ENCODE measurements around the gene WWTR1.
A peak's percentile ranks its signal among the peaks of the same experiment; 100 is the strongest.

WWTR1 gene

DNA sequence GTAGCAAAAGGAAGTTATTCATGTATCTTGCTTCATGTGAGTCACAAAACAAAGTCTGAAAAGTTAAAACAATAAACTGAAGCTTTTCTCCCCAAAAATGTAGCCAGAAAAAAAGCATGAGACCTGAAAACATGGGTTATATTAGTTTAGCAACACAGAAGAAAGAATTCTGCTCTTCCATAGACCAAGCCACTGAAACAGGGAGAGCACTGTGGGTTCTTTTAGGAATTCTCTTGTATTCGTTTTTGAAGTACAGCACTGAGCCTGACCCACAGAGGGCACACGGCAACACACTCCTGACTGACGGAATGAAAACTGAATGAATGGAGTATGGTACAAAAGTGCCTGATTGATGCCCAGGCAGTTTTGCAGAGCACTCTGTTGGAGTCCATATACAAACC, 116.7 kb downstream of the WWTR1 start:
- in situ Hi-C loops (cut with HindIII; ENCODE audit: low pct_ligation_motif_present, low sequenced_read_pairs), result no loop called here

DNA sequence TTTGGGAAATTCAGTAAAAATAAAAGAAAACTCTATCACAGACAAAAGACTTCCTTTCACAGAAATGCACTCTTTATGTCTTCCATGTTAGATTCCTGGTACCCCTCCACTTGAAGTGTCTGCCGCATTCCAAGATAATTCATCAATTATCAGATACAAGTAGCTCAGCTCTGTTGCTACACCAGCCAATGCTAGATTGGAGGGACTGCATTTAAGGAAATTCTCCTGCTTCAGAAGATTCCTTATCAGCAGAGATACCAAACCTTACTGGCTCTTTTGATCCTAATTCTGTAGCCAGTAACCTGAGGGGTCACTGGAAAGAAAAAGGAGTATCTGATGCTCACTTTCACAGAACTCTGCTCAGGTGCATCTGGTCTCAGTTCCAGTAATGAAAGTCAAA, 119.5 kb downstream of the WWTR1 start:
- peaks cover 13% of the 10 kb centered on the region for H3K36me3 ChIP-seq (replicated peaks)
- no peak for DNase-seq
- H3K27ac ChIP-seq, result no peak overlapping the region
- H3K27me3 ChIP-seq (replicated peaks), result no peaks in the 10 kb centered on the region
- in situ Hi-C loops (cut with HindIII; ENCODE audit: low pct_ligation_motif_present, low sequenced_read_pairs), result no loop called here
- no peak overlapping the region for H3K4me3 ChIP-seq (ENCODE audit: low read depth, low read length)
- TF ChIP-seq, protein P1, sequence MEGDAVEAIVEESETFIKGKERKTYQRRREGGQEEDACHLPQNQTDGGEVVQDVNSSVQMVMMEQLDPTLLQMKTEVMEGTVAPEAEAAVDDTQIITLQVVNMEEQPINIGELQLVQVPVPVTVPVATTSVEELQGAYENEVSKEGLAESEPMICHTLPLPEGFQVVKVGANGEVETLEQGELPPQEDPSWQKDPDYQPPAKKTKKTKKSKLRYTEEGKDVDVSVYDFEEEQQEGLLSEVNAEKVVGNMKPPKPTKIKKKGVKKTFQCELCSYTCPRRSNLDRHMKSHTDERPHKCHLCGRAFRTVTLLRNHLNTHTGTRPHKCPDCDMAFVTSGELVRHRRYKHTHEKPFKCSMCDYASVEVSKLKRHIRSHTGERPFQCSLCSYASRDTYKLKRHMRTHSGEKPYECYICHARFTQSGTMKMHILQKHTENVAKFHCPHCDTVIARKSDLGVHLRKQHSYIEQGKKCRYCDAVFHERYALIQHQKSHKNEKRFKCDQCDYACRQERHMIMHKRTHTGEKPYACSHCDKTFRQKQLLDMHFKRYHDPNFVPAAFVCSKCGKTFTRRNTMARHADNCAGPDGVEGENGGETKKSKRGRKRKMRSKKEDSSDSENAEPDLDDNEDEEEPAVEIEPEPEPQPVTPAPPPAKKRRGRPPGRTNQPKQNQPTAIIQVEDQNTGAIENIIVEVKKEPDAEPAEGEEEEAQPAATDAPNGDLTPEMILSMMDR (IDR thresholded peaks at IDR 0.05; ENCODE audit: low read depth, low read length, missing control alignments), result no peak

More for the DNA sequence above, 116.7 kb downstream of the WWTR1 start:
- Histone ChIP-seq H3K27me3 (replicated peaks) (no peaks in the 10 kb centered on the region), H3K27ac (peak overlapping the region; percentile 77), H3K4me3 (ENCODE audit: low read depth, low read length) (no peak overlapping the region), H3K36me3 (replicated peaks) (peaks cover 12% of the 10 kb centered on the region)
- TF ChIP-seq, protein P1 (IDR thresholded peaks at IDR 0.05; ENCODE audit: low read depth, low read length, missing control alignments), result peak; percentile 53
- peak; percentile 29 for DNase-seq

DNA sequence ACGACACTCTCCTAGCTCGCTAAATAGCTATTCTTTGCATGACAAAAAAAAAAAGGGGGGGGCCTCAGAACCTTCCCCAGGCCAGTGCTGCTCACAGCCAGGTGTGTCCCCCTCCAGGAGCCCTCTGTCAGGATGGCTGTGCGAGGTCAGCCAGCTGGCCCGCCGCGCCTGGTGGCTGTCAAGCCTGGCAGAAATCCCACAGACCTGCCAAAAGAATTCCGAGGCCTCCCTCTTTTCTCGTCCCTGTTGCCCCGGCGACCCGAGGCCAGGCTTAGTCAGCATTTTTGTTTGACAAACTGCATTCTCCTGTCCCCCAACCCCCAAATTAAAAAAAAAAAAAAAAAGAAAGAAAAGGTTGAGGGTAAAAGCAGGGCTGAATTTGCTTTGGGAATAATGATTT, 121.4 kb downstream of the WWTR1 start:
- Histone ChIP-seq H3K27me3 (replicated peaks) (no peaks in the 10 kb centered on the region), H3K4me3 (ENCODE audit: low read depth, low read length) (no peak overlapping the region), H3K36me3 (replicated peaks) (peaks cover 6% of the 10 kb centered on the region), H3K27ac (no peak overlapping the region)
- TF ChIP-seq, protein P1 (IDR thresholded peaks at IDR 0.05; ENCODE audit: low read depth, low read length, missing control alignments), result no peak
- in situ Hi-C loops (cut with HindIII; ENCODE audit: low pct_ligation_motif_present, low sequenced_read_pairs), result no loop called here
- DNase-seq, result peak; percentile 37

DNA sequence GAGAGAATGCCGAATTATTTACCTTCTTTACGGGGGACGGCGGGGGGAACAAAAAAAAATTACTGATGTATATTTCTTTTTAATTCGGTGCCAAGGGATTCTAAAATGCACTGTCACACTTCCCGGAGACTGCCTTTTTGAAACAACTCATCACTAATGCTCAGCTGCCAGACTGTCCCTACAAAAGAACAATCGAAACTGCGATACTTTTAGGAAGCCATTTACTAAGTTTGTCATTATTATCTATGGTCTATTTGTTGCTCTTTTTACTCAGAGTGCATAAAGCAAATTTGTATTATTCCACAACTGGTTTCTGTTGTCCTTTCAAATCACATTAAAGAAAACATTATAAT, 122.5 kb downstream of the WWTR1 start:
- no peaks in the 10 kb centered on the region for H3K27me3 ChIP-seq (replicated peaks)
- in situ Hi-C loops (cut with HindIII; ENCODE audit: low pct_ligation_motif_present, low sequenced_read_pairs), result no loop called here
- no peak for DNase-seq
- H3K27ac ChIP-seq, result peak overlapping the region; percentile 43
- H3K36me3 ChIP-seq (replicated peaks), result peaks cover 3% of the 10 kb centered on the region
- TF ChIP-seq, protein P1 (IDR thresholded peaks at IDR 0.05; ENCODE audit: low read depth, low read length, missing control alignments), result no peak
- no peak overlapping the region for H3K4me3 ChIP-seq (ENCODE audit: low read depth, low read length)

DNA sequence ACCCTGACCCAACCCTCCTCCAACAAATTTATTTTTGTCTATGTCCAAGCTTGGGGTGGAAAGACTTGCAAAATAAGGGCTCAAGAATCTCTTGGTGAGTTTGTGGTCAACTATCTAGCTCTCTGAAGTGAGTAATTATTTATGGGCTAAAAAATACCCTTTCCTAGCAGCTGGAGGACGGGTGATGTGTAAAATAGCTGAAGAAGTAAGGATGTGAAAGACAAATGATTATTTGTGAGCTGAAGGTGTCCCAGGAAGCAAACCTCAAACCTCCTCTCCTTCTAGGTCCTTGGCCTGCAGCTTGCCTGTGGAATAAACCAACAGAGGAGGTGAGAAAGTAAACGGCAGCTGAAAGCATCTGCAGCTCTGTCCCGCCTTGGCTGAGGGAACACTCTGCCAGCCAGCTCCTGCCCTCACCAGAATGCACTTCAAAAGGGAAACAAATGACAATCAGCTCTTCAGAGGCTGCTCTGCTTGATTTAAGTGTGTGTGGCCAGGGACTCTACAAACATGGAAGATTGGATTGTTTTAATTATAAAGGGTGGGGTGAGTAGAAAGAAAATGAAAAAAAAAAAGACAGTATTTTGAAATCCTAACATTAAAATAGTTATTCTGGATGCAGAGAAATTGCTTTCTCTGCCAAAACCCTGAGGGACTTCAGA, 123.0 kb downstream of the WWTR1 start:
- in situ Hi-C loops (cut with HindIII; ENCODE audit: low pct_ligation_motif_present, low sequenced_read_pairs), result no loop called here
- peak; percentile 26 for DNase-seq
- Histone ChIP-seq H3K27ac (peak overlapping the region; percentile 43), H3K4me3 (ENCODE audit: low read depth, low read length) (no peak overlapping the region), H3K36me3 (replicated peaks) (peaks cover 3% of the 10 kb centered on the region), H3K27me3 (replicated peaks) (no peaks in the 10 kb centered on the region)
- TF ChIP-seq, protein P1 (IDR thresholded peaks at IDR 0.05; ENCODE audit: low read depth, low read length, missing control alignments), result no peak

DNA sequence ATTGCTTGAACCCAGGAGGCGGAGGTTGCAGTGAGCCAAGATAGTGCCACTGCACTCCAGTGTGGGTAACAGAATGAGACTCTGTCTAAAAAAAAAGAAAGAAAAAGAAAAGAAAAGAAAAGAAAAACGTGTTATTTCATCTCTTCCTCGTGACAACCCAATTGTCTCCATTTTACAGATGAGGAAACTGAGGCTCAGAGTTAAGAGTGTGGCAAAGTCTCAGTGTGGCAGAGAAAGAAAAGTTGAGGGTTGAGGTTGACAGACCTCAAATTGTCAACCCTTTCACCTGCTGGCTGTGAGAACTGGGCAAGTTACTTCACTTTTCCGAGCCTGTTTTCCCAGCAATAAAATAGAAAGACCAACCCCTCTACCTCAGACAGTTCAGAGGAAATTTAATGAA, 123.7 kb downstream of the WWTR1 start:
- Histone ChIP-seq H3K27me3 (replicated peaks) (no peaks in the 10 kb centered on the region), H3K27ac (peak overlapping the region; percentile 43), H3K4me3 (ENCODE audit: low read depth, low read length) (no peak overlapping the region), H3K36me3 (replicated peaks) (peaks cover 3% of the 10 kb centered on the region)
- DNase-seq, result no peak
- TF ChIP-seq, protein P1 (IDR thresholded peaks at IDR 0.05; ENCODE audit: low read depth, low read length, missing control alignments), result no peak
- in situ Hi-C loops (cut with HindIII; ENCODE audit: low pct_ligation_motif_present, low sequenced_read_pairs), result no loop called here

Measured in brain microvascular endothelial cell (primary cell).